ENCODE results near the gene MYLIP. TPM values are rescaled to one million over a fixed set of nuclear protein-coding genes. Genes with fewer than 3 reads are reported as not detected.
A peak's percentile ranks its signal among the peaks of the same experiment; 100 is the strongest.

MYLIP gene
- total RNA-seq, 1 donor from 2014 or later: 48.8 TPM

- TF ChIP-seq, protein P1, sequence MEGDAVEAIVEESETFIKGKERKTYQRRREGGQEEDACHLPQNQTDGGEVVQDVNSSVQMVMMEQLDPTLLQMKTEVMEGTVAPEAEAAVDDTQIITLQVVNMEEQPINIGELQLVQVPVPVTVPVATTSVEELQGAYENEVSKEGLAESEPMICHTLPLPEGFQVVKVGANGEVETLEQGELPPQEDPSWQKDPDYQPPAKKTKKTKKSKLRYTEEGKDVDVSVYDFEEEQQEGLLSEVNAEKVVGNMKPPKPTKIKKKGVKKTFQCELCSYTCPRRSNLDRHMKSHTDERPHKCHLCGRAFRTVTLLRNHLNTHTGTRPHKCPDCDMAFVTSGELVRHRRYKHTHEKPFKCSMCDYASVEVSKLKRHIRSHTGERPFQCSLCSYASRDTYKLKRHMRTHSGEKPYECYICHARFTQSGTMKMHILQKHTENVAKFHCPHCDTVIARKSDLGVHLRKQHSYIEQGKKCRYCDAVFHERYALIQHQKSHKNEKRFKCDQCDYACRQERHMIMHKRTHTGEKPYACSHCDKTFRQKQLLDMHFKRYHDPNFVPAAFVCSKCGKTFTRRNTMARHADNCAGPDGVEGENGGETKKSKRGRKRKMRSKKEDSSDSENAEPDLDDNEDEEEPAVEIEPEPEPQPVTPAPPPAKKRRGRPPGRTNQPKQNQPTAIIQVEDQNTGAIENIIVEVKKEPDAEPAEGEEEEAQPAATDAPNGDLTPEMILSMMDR (IDR thresholded peaks at IDR 0.05): peak; percentile 77
- Histone ChIP-seq H3K27ac (no peak overlapping the region), H3K9me3 (peaks cover 4% of the 10 kb centered on the region), H3K4me3 (no peak overlapping the region), H3K27me3 (ENCODE audit: low read depth) (no peaks in the 10 kb centered on the region), H3K4me1 (peaks cover 10% of the 10 kb centered on the region), H3K36me3 (no peaks in the 10 kb centered on the region)
- ATAC-seq: peak; percentile 52 to 63
- intact Hi-C loops (cut with DNase I): loop anchor here (10.0 kb wide), 1 partner anchor 48 kb away; no protein-coding TSS in a partner anchor
- no peak for DNase-seq
These were observed 54.3 kb downstream of the MYLIP start for GRCh38 chr6:16183187-16183664.

DNA sequence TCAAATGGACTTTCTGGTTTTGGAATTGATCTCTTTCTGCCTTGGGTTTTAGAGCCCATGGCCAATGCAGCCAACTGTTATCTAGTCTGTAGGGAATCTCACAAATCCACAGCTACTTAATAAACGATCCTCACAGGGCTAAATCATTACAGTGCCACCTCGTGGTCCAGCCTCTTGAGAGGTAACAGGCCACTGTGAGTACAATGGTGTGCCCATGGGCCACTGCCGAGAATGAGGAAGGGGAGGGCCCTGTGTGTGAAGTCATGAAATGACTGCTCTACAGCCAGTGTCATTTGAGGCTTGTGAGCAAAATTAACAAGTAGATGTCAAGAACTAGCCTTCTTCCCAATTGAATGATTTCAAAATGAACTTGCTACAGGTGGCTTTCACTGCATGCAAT is 55.2 kb downstream of the MYLIP start:
- Histone ChIP-seq H3K4me3 (no peak overlapping the region), H3K27me3 (ENCODE audit: low read depth) (no peaks in the 10 kb centered on the region), H3K27ac (no peak overlapping the region), H3K9me3 (peaks cover 4% of the 10 kb centered on the region), H3K36me3 (no peaks in the 10 kb centered on the region), H3K4me1 (peaks cover 10% of the 10 kb centered on the region)
- intact Hi-C loops (cut with DNase I): loop anchor here (10.0 kb wide), 1 partner anchor 49 kb away; no protein-coding TSS in a partner anchor
- ATAC-seq (peak; percentile 65 to 76), DNase-seq (peak; percentile 62)
- TF ChIP-seq, protein P1 (IDR thresholded peaks at IDR 0.05): peak; percentile 35

DNA sequence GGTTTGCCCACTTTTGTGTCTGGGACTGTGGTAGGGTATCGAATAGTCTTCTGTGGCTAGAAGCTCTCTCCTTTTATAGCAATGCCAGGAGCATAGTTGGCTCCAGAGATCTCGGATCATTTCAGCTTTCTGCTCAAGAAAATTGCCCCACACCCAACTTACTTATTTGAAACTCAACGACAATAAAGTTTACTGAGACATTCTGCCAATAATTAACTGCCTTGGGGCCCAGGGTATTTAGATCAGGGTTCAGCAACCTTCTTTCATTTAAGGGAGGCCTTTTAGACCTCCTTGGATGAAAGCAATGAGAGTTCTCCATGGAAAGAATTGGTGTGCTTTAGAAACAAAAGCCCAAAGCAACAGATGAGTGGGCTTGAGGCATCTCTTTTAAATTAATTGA is 55.7 kb downstream of the MYLIP start:
- H3K4me3 ChIP-seq: no peak overlapping the region
- DNase-seq (no peak), ATAC-seq (no peak)
- peaks cover 10% of the 10 kb centered on the region for H3K4me1 ChIP-seq
- H3K9me3 ChIP-seq: peaks cover 4% of the 10 kb centered on the region
- intact Hi-C loops (cut with DNase I): loop anchor here (10.0 kb wide), 1 partner anchor 50 kb away; no protein-coding TSS in a partner anchor
- TF ChIP-seq, protein P1 (IDR thresholded peaks at IDR 0.05): no peak
- no peak overlapping the region for H3K27ac ChIP-seq
- no peaks in the 10 kb centered on the region for H3K36me3 ChIP-seq
- H3K27me3 ChIP-seq (ENCODE audit: low read depth): no peaks in the 10 kb centered on the region

DNA sequence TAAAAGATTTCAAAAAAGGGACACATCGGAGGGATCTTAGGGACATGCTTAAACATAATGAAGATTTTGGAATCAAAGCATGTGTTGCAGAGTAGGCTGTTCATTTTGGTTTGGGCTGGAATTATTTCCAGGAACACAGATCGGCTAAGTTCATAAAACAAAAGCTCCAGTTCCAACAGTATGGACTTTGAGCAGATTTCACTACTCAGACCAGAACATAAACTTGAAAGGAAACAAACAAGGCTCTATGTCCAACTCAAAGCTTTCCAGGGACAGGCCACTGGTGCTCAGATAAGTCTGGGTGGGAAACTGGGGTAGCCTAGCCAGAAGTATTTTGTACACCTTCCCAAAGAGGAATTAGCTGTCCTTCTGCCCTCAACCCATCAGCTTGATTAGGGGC is 58.3 kb downstream of the MYLIP start:
- TF ChIP-seq, protein P1 (IDR thresholded peaks at IDR 0.05): no peak
- H3K4me3 ChIP-seq: no peak overlapping the region
- peaks cover 10% of the 10 kb centered on the region for H3K4me1 ChIP-seq
- intact Hi-C loops (cut with DNase I): loop anchor here (10.0 kb wide), 1 partner anchor 52 kb away; no protein-coding TSS in a partner anchor
- H3K27ac ChIP-seq: no peak overlapping the region
- no peaks in the 10 kb centered on the region for H3K9me3 ChIP-seq
- ATAC-seq (no peak), DNase-seq (no peak)
- no peaks in the 10 kb centered on the region for H3K36me3 ChIP-seq
- no peaks in the 10 kb centered on the region for H3K27me3 ChIP-seq (ENCODE audit: low read depth)

DNA sequence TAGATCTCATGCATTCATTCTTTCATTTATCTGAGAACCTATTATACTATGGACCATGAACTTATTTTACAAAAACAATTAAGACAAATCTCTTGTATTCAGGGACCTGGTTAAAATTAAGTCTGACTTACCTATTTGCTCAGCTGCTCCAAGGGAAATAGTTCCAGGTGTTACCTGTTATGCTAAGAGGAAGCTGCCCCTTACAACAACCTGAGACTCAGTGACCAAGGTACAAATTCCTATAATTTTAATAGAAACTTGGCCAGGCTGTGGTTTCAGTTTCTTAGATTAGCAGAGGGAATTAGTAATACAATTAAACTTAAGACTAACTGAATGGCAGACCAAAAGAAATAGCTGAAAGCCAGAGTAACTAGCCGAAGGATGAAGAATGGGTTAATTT is 61.3 kb downstream of the MYLIP start:
- H3K4me3 ChIP-seq: no peak overlapping the region
- H3K4me1 ChIP-seq: no peaks in the 10 kb centered on the region
- DNase-seq (no peak), ATAC-seq (no peak)
- intact Hi-C loops (cut with DNase I): no loop called here
- H3K36me3 ChIP-seq: no peaks in the 10 kb centered on the region
- no peak overlapping the region for H3K27ac ChIP-seq
- H3K27me3 ChIP-seq (ENCODE audit: low read depth): no peaks in the 10 kb centered on the region
- H3K9me3 ChIP-seq: no peaks in the 10 kb centered on the region
- TF ChIP-seq, protein P1 (IDR thresholded peaks at IDR 0.05): no peak
